K562 (cell line): Measurements from ENCODE around the gene COL6A1. TPM values are rescaled to one million over a fixed set of nuclear protein-coding genes. Genes with fewer than 3 reads are reported as not detected.

ENCODE experiments used
- ATAC-seq: fragments of 200-7000 bp; cut with Tn5 transposase; 3 replicates; pipeline ENCODE4 v1.9.1; 2020; ENCODE audit warnings: moderate library complexity
- BruUV-seq: library from RNA; stranded (reverse); fragments of 400-500 nt; replicated peaks from 2 replicates; lab custom pipeline; 2021; lab: Mats Ljungman, UMichigan
- CTCF ChIA-PET: fragments of 300-600 bp; formaldehyde crosslinking; extraction: SDS; loops from one replicate; lab custom pipeline; 2021; ENCODE audit warnings: low intra/inter-chr PET ratio; lab: Yijun Ruan, JAX
- POLR2A ChIA-PET: fragments of 300-600, 350-650 bp; sonication (Branson Sonifier 250); formaldehyde crosslinking; extraction: SDS; loops from one replicate; lab custom pipeline; 2021; ENCODE audit warnings: antibody characterized with exemption, inconsistent platforms; lab: Yijun Ruan, JAX
- DNase-seq, 4 experiments: peaks; one replicate each; pipeline versions ENCODE4 v3.0.0 to v3.0.0-alpha.2; 2011 to 2018; ENCODE audit warnings: low spot score in 3 of 4, mixed read lengths in 3 of 4; ENCODE audit errors: extremely low read depth in 1 of 4
- FAIRE-seq: peaks from 2 replicates; lab custom pipeline; 2011; peaks lifted over from hg19 to GRCh38; lab: Jason Lieb, UNC
- H2AFZ ChIP-seq: 2 replicates; pipeline ENCODE4 v1.6.0; 2011; ENCODE audit warnings: low read depth, low read length, control low read depth, inconsistent platforms
- H3K27ac ChIP-seq: fragments of 200-600 bp; 3 replicates; pipeline ENCODE4 v1.8.0; 2011; ENCODE audit warnings: low read depth, mild to moderate bottlenecking, control low read depth, inconsistent platforms, low read length, moderate library complexity, mixed read lengths; ENCODE audit errors: extremely low read depth
- H3K27me3 ChIP-seq, 2 experiments: fragments of 300-600 bp in 1 of 2; 2 replicates in 1 of 2; 3 replicates in 1 of 2; pipeline versions ENCODE4 v1.6.0 to v1.8.0; 2011; ENCODE audit warnings: inconsistent platforms in 2 of 2, low read length in 2 of 2, mild to moderate bottlenecking in 1 of 2, mixed read lengths in 1 of 2, moderate library complexity in 1 of 2; ENCODE audit not compliant: control insufficient read depth in 2 of 2, insufficient read depth in 2 of 2
- H3K36me3 ChIP-seq: fragments of 300-600 bp; 3 replicates; pipeline ENCODE4 v1.8.0; 2011; ENCODE audit warnings: mild to moderate bottlenecking, low read length, inconsistent platforms; ENCODE audit not compliant: control insufficient read depth, insufficient read depth
- H3K4me1 ChIP-seq, 2 experiments: fragments of 200-600 bp in 1 of 2; replicated peaks in 1 of 2; 2 replicates in 1 of 2; 3 replicates in 1 of 2; pipeline versions ENCODE4 v1.5.1 to v1.8.0; 2011; ENCODE audit warnings: inconsistent platforms in 2 of 2, low read length in 2 of 2, mild to moderate bottlenecking in 1 of 2, mixed read lengths in 1 of 2, moderate library complexity in 1 of 2; ENCODE audit not compliant: control insufficient read depth in 2 of 2, insufficient read depth in 2 of 2
- H3K4me2 ChIP-seq: 2 replicates; pipeline ENCODE4 v1.6.1; 2011; ENCODE audit warnings: low read length, control low read depth, inconsistent platforms, mixed read lengths; ENCODE audit not compliant: insufficient read depth
- H3K4me3 ChIP-seq: fragments of 200-600 bp; sonication (generic), shearing (Covaris generic); 2 replicates; pipeline ENCODE4 v1.5.1; 2016; ENCODE audit warnings: control low read depth, inconsistent platforms
- H3K79me2 ChIP-seq: fragments of 200-600 bp; 3 replicates; pipeline ENCODE4 v1.8.0; 2011; ENCODE audit warnings: low read length, inconsistent platforms; ENCODE audit not compliant: control insufficient read depth, insufficient read depth
- H3K9ac ChIP-seq, 2 experiments: 2 replicates each; pipeline versions ENCODE4 v1.6.0 to v1.6.1; 2011; ENCODE audit warnings: low read depth in 2 of 2, low read length in 2 of 2, control low read depth in 1 of 2, inconsistent platforms in 1 of 2, mild to moderate bottlenecking in 1 of 2, mixed read lengths in 1 of 2; ENCODE audit not compliant: insufficient read depth in 1 of 2
- H3K9me1 ChIP-seq: one replicate; pipeline ENCODE4 v1.6.0; 2011; ENCODE audit warnings: inconsistent platforms, mild to moderate bottlenecking, low read length, moderate library complexity; ENCODE audit not compliant: control insufficient read depth, insufficient read depth
- H3K9me3 ChIP-seq: replicated peaks from 2 replicates; pipeline ENCODE4 v1.5.1; 2011; ENCODE audit warnings: low read depth, low read length, inconsistent platforms; ENCODE audit not compliant: control insufficient read depth, insufficient read depth
- H4K20me1 ChIP-seq: replicated peaks from 2 replicates; pipeline ENCODE4 v1.6.1; 2011; ENCODE audit warnings: low read length, inconsistent platforms, mixed read lengths; ENCODE audit not compliant: control insufficient read depth, insufficient read depth
- CSDE1 ChIP-seq, 2 experiments: fragments of 450-650 bp; IDR thresholded peaks; 2 replicates each; pipeline ENCODE4 v1.6.1; 2016; ENCODE audit warnings: mild to moderate bottlenecking in 1 of 2
- EP400 ChIP-seq: fragments of 450-650 bp; IDR thresholded peaks from 2 replicates; pipeline ENCODE4 v1.6.1; 2017; ENCODE audit warnings: antibody characterized with exemption, mild to moderate bottlenecking, moderate library complexity
- KLF13 ChIP-seq: fragments of 450-650 bp; IDR thresholded peaks from 2 replicates; pipeline ENCODE4 v1.6.1; 2016; ENCODE audit warnings: missing genetic modification characterization, low read depth, mild to moderate bottlenecking, missing compliant biosample characterization, moderate library complexity, borderline replicate concordance
- POLR3A ChIP-seq: IDR thresholded peaks from 2 replicates; pipeline ENCODE4 v1.6.1; 2011; ENCODE audit warnings: borderline replicate concordance, mild to moderate bottlenecking, moderate library complexity; ENCODE audit not compliant: insufficient read length, insufficient read depth; ENCODE audit errors: extremely low read depth
- ZFX ChIP-seq: sonication (generic); formaldehyde crosslinking; IDR thresholded peaks from 2 replicates; pipeline ENCODE4 v1.8.0; 2022; ENCODE audit warnings: mild to moderate bottlenecking, missing genetic modification reagents, moderate library complexity
- ZNF75A ChIP-seq: fragments of 450-650 bp; formaldehyde crosslinking; IDR thresholded peaks from 2 replicates; pipeline ENCODE4 v1.4.0; 2020; ENCODE audit warnings: mild to moderate bottlenecking
- ZNF764 ChIP-seq: fragments of 250-450 bp; sonication (Bioruptor Pico); IDR thresholded peaks from 2 replicates; pipeline ENCODE4 v1.4.0; 2020; ENCODE audit warnings: low read depth, mild to moderate bottlenecking, moderate library complexity
- WGBS: fragments of 100-300 bp; shearing (Covaris generic); methylation state at CpG from one replicate; pipeline ENCODE4 v1.1.6; 2016; ENCODE audit warnings: low coverage, mixed read lengths; ENCODE audit not compliant: insufficient coverage; ENCODE audit errors: missing lambda C conversion rate; 5-methylcytosine and 5-hydroxymethylcytosine counted together
- in situ Hi-C: fragments of 300-500 bp; cut with MboI; formaldehyde crosslinking; loops from 4 replicates; pipeline ENCODE4 v1.15.0; 2018; ENCODE audit warnings: inconsistent platforms, mixed read lengths
- intact Hi-C: fragments of 100-400 bp; cut with micrococcal nuclease; formaldehyde crosslinking; loops from 2 replicates; pipeline ENCODE4 v1.14.2; 2022
- polyA plus RNA-seq, 8 experiments: library from polyadenylated mRNA; depleted of rRNA in 4 of 8; stranded (reverse) in 5 of 8; unstranded in 3 of 8; fragments of >200 nt; fragmentation: Nextera tagmentation in 2 of 8; fragmentation: Illumina TruSeq in 1 of 8; extraction: Ambion mirVana in 2 of 8; extraction: Trizol in 1 of 8; gene quantifications; 2 replicates each; pipeline versions ENCODE4 v1.2.1 to v1.2.3, GENCODE V29; 2011 to 2014; ENCODE audit warnings: inconsistent platforms in 1 of 8, missing spikeins in 1 of 8
- total RNA-seq, 7 experiments: library from RNA; depleted of rRNA in 6 of 7; stranded (reverse); fragments of >200 nt in 6 of 7; fragmentation: Illumina TruSeq in 2 of 7; extraction: Trizol in 2 of 7; gene quantifications; 2 replicates each; pipeline versions ENCODE4 v1.2.1 to v1.2.3, GENCODE V29; 2011 to 2021; ENCODE audit warnings: low replicate concordance in 1 of 7
- TF ChIP-seq, protein P1 (sequence below), 2 experiments: fragments of 450-650 bp; IDR thresholded peaks; 2 replicates each; pipeline ENCODE4 v1.6.1; 2018; ENCODE audit warnings: mild to moderate bottlenecking in 2 of 2, low read depth in 1 of 2; ENCODE audit not compliant: partially characterized antibody in 2 of 2
- TF ChIP-seq, protein P2 (sequence below): IDR thresholded peaks from 2 replicates; pipeline ENCODE4 v1.6.1; 2012; ENCODE audit warnings: low read depth, low read length, improper control_type of control experiment, borderline replicate concordance
- TF ChIP-seq, protein P3 (sequence below): sonication (generic); formaldehyde crosslinking; IDR thresholded peaks from 2 replicates; pipeline ENCODE4 v1.8.0; 2022; ENCODE audit warnings: missing genetic modification reagents, mild to moderate bottlenecking, borderline replicate concordance
- TF ChIP-seq, protein P4 (sequence below): fragments of 250-450 bp; sonication (Bioruptor Pico); IDR thresholded peaks from 2 replicates; pipeline ENCODE4 v1.5.0; 2022; ENCODE audit warnings: mild to moderate bottlenecking

Gene COL6A1
- total and polyA plus RNA-seq, 9 of the 15 experiments (the other 6 are each of a cell fraction or from before 2014, with no cell fraction given), result 0.07 to 1.3 (median 0.14) TPM; not detected in 3

DNA sequence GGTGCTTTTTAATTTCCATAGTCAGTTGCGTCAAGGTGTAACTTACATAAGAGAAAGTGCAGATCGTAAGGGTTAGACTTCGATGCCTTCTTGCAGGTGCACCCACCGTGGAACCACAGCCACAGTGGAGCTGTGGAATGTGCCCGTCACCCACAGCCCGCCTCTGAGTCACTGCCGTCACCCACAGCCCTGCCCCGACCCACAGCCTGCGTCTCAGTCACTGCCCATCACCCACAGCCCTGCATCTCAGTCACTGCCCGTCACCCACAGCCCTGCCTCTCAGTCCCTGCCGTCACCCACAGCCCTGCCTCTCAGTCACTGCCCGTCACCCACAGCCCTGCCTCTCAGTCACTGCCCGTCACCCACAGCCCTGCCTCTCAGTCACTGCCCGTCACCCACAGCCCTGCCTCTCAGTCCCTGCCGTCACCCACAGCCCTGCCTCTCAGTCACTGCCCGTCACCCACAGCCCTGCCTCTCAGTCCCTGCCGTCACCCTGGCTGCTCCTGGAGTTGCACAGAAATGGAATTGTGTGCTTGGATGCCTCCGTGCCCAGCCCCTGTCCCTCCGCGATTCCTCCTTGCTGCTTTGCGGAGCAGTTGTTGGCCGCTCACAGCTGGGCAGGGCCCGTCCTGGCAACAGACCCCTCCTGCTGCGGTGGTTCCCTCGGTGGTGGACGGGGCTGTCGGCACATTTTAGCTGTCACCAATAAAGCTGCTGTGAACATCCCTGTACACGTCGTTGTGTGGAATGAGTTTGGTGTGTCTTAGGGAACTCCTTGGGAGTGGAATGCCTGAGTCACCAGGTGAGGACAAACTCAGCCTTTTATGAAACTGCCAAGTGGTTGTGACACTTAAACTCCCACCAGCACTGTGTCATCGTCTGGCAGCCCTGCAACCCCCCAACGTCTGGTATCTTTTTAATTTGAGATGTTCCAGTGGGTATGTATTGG, 71.4 kb downstream of the COL6A1 start:
- no peak overlapping the region for H3K27ac ChIP-seq
- no peak for DNase-seq
- ChIA-PET POLR2A (no interaction called here), CTCF (no interaction called here)
- no peaks in the 10 kb centered on the region for H3K36me3 ChIP-seq
- no peak for ATAC-seq
- H3K4me1 ChIP-seq, result peaks cover 0 to 36% of the 10 kb centered on the region in 2 experiments; a peak in 1 of 5 replicates
- no peaks in the 10 kb centered on the region for H3K9me3 ChIP-seq
- H3K9me1 ChIP-seq, result no peaks in the 10 kb centered on the region
- WGBS, result 27% methylated on average over 31 of the region's 31 CpGs
- FAIRE-seq, result no peak
- no peaks in the 10 kb centered on the region for H3K79me2 ChIP-seq
- H3K27me3 ChIP-seq, result peaks cover 8 to 38% of the 10 kb centered on the region in 2 experiments; a peak in 4 of 5 replicates
- no peak overlapping the region for H3K4me2 ChIP-seq
- H2AFZ ChIP-seq, result no peak overlapping the region
- no peak overlapping the region for H3K4me3 ChIP-seq
- in situ Hi-C loops, result no loop called here
- intact Hi-C loops, result no loop called here
- no TSS peak for BruUV-seq
- H3K9ac ChIP-seq, result no peak overlapping the region
- H4K20me1 ChIP-seq, result no peaks in the 10 kb centered on the region
- TF ChIP-seq ZNF75A (CRISPR knock-in tag) (no peak), POLR3A (no peak), ZFX (no peak), ZNF764 (CRISPR knock-in tag) (no peak), CSDE1 (IDR thresholded peaks at IDR 0.05) (no peak), KLF13 (no peak), EP400 (no peak)
- TF ChIP-seq, protein P1, sequence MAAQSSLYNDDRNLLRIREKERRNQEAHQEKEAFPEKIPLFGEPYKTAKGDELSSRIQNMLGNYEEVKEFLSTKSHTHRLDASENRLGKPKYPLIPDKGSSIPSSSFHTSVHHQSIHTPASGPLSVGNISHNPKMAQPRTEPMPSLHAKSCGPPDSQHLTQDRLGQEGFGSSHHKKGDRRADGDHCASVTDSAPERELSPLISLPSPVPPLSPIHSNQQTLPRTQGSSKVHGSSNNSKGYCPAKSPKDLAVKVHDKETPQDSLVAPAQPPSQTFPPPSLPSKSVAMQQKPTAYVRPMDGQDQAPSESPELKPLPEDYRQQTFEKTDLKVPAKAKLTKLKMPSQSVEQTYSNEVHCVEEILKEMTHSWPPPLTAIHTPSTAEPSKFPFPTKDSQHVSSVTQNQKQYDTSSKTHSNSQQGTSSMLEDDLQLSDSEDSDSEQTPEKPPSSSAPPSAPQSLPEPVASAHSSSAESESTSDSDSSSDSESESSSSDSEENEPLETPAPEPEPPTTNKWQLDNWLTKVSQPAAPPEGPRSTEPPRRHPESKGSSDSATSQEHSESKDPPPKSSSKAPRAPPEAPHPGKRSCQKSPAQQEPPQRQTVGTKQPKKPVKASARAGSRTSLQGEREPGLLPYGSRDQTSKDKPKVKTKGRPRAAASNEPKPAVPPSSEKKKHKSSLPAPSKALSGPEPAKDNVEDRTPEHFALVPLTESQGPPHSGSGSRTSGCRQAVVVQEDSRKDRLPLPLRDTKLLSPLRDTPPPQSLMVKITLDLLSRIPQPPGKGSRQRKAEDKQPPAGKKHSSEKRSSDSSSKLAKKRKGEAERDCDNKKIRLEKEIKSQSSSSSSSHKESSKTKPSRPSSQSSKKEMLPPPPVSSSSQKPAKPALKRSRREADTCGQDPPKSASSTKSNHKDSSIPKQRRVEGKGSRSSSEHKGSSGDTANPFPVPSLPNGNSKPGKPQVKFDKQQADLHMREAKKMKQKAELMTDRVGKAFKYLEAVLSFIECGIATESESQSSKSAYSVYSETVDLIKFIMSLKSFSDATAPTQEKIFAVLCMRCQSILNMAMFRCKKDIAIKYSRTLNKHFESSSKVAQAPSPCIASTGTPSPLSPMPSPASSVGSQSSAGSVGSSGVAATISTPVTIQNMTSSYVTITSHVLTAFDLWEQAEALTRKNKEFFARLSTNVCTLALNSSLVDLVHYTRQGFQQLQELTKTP (IDR thresholded peaks at IDR 0.05; ENCODE audit: low read depth in 1 of 2, partially characterized antibody in 2 of 2), result no peak
- TF ChIP-seq, protein P2, sequence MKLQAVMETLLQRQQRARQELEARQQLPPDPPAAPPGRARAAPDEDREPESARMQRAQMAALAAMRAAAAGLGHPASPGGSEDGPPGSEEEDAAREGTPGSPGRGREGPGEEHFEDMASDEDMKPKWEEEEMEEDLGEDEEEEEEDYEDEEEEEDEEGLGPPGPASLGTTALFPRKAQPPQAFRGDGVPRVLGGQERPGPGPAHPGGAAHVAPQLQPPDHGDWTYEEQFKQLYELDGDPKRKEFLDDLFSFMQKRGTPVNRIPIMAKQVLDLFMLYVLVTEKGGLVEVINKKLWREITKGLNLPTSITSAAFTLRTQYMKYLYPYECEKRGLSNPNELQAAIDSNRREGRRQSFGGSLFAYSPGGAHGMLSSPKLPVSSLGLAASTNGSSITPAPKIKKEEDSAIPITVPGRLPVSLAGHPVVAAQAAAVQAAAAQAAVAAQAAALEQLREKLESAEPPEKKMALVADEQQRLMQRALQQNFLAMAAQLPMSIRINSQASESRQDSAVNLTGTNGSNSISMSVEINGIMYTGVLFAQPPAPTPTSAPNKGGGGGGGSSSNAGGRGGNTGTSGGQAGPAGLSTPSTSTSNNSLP, result no peak
- TF ChIP-seq, protein P3, sequence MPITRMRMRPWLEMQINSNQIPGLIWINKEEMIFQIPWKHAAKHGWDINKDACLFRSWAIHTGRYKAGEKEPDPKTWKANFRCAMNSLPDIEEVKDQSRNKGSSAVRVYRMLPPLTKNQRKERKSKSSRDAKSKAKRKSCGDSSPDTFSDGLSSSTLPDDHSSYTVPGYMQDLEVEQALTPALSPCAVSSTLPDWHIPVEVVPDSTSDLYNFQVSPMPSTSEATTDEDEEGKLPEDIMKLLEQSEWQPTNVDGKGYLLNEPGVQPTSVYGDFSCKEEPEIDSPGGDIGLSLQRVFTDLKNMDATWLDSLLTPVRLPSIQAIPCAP (CRISPR knock-in tag), result no peak
- TF ChIP-seq, protein P4, sequence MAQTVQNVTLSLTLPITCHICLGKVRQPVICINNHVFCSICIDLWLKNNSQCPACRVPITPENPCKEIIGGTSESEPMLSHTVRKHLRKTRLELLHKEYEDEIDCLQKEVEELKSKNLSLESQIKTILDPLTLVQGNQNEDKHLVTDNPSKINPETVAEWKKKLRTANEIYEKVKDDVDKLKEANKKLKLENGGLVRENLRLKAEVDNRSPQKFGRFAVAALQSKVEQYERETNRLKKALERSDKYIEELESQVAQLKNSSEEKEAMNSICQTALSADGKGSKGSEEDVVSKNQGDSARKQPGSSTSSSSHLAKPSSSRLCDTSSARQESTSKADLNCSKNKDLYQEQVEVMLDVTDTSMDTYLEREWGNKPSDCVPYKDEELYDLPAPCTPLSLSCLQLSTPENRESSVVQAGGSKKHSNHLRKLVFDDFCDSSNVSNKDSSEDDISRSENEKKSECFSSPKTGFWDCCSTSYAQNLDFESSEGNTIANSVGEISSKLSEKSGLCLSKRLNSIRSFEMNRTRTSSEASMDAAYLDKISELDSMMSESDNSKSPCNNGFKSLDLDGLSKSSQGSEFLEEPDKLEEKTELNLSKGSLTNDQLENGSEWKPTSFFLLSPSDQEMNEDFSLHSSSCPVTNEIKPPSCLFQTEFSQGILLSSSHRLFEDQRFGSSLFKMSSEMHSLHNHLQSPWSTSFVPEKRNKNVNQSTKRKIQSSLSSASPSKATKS (CRISPR knock-in tag), result no peak
